Measurements from ENCODE around the gene BRIP1. TPM values are rescaled to one million over a fixed set of nuclear protein-coding genes. Genes with fewer than 3 reads are reported as not detected.

Gene BRIP1
- total RNA-seq, 1 experiment from 2014 or later = 13.8 TPM

GRCh38 chr17:61663310-61663709, 200.0 kb downstream of the BRIP1 start:
- ChIA-PET CTCF (no interaction called here), POLR2A (no interaction called here)
- H3K4me3 Mint-ChIP-seq = no peak overlapping the region
- no peak for ATAC-seq
- no peak for DNase-seq (ENCODE audit: low spot score)
- no peaks in the 10 kb centered on the region for H3K36me3 Mint-ChIP-seq
- H3K27ac Mint-ChIP-seq = no peak overlapping the region
- no peaks in the 10 kb centered on the region for H3K4me1 Mint-ChIP-seq
- no peaks in the 10 kb centered on the region for H3K27me3 Mint-ChIP-seq (ENCODE audit: low read depth)
- H3K9me3 Mint-ChIP-seq = peaks cover 11% of the 10 kb centered on the region; the same call in 1 of the 2 replicates
- TF ChIP-seq JUN (CRISPR knock-in tag; IDR thresholded peaks at IDR 0.05) (no peak), ARID4B (CRISPR knock-in tag; IDR thresholded peaks at IDR 0.05; ENCODE audit: borderline replicate concordance) (no peak), ZNF671 (CRISPR knock-in tag; IDR thresholded peaks at IDR 0.05) (no peak), SOX15 (CRISPR knock-in tag; IDR thresholded peaks at IDR 0.05) (no peak), SMAD3 (CRISPR knock-in tag; IDR thresholded peaks at IDR 0.05; ENCODE audit: borderline replicate concordance) (no peak), CDX4 (CRISPR knock-in tag; IDR thresholded peaks at IDR 0.05; ENCODE audit: borderline replicate concordance) (no peak), NFATC4 (CRISPR knock-in tag; IDR thresholded peaks at IDR 0.05) (no peak), ZNF425 (CRISPR knock-in tag; conservative IDR thresholded peaks at IDR 0.05) (no peak), FOXP1 (CRISPR knock-in tag; IDR thresholded peaks at IDR 0.05; ENCODE audit: borderline replicate concordance) (no peak), IRF2 (CRISPR knock-in tag; IDR thresholded peaks at IDR 0.05; ENCODE audit: borderline replicate concordance, low read depth) (no peak), ZNF232 (CRISPR knock-in tag; IDR thresholded peaks at IDR 0.05) (no peak), ZSCAN18 (CRISPR knock-in tag; IDR thresholded peaks at IDR 0.05) (no peak), KAT7 (CRISPR knock-in tag; IDR thresholded peaks at IDR 0.05; ENCODE audit: borderline replicate concordance) (no peak), EMX1 (CRISPR knock-in tag; IDR thresholded peaks at IDR 0.05) (no peak)
- TF ChIP-seq, protein P1, sequence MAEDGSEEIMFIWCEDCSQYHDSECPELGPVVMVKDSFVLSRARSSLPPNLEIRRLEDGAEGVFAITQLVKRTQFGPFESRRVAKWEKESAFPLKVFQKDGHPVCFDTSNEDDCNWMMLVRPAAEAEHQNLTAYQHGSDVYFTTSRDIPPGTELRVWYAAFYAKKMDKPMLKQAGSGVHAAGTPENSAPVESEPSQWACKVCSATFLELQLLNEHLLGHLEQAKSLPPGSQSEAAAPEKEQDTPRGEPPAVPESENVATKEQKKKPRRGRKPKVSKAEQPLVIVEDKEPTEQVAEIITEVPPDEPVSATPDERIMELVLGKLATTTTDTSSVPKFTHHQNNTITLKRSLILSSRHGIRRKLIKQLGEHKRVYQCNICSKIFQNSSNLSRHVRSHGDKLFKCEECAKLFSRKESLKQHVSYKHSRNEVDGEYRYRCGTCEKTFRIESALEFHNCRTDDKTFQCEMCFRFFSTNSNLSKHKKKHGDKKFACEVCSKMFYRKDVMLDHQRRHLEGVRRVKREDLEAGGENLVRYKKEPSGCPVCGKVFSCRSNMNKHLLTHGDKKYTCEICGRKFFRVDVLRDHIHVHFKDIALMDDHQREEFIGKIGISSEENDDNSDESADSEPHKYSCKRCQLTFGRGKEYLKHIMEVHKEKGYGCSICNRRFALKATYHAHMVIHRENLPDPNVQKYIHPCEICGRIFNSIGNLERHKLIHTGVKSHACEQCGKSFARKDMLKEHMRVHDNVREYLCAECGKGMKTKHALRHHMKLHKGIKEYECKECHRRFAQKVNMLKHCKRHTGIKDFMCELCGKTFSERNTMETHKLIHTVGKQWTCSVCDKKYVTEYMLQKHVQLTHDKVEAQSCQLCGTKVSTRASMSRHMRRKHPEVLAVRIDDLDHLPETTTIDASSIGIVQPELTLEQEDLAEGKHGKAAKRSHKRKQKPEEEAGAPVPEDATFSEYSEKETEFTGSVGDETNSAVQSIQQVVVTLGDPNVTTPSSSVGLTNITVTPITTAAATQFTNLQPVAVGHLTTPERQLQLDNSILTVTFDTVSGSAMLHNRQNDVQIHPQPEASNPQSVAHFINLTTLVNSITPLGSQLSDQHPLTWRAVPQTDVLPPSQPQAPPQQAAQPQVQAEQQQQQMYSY (CRISPR knock-in tag; IDR thresholded peaks at IDR 0.05) = no peak
